Fibroblast of skin of back (primary cell): ENCODE measurements around the gene TEX55.
"Not testable (repeated sequence)": the region's sequence is repeated elsewhere in the genome, so short reads cannot be mapped to it uniquely, and the experiment has no call there.

Experiments used
- DNase-seq: peaks from one replicate; pipeline ENCODE4 v3.0.0-alpha.2; 2013

TEX55 gene

GRCh38 chr3:119160815-119161214, 14.8 kb downstream of the TEX55 start:
- DNase-seq, result no peak

- DNase-seq, result no peak
Observed at GRCh38 chr3:119161240-119161639, 15.3 kb downstream of the TEX55 start.

DNA sequence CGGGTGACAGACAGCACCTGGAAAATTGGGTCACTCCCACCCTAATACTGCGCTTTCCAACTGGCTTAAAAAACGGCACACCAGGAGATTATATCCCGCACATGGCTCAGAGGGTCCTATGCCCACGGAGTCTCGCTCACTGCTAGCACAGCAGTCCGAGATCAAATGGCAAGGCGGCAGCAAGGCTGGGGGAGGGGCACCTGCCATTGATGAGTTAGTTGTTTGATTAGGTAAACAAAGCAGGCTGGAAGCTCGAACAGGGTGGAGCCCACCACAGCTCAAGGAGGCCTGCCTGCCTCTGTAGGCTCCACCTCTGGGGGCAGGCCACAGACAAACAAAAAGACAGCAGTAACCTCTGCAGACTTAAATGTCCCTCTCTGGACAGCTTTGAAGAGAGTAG, 18.8 kb downstream of the TEX55 start:
- DNase-seq, result not testable (repeated sequence)

DNA sequence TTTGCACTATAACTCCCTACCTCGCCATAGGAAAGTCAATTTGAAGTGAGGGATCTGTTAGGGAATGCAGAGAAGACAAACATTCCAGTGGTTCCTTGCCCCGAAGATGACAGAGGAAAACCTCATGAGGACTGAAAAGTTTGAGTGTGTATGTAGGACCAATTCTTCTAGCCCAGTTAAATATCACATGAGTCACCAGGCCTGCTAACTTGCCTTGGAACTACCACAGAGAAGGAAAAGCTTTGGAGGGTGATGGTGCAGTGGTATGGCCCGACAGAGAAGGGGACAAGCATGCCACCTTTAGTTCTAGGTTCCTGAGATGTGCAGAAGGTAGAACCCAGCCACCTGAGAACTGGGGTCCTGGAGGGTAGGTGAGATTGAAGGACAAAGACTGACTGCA, 24.9 kb downstream of the TEX55 start:
- DNase-seq, result peak; percentile 46

DNA sequence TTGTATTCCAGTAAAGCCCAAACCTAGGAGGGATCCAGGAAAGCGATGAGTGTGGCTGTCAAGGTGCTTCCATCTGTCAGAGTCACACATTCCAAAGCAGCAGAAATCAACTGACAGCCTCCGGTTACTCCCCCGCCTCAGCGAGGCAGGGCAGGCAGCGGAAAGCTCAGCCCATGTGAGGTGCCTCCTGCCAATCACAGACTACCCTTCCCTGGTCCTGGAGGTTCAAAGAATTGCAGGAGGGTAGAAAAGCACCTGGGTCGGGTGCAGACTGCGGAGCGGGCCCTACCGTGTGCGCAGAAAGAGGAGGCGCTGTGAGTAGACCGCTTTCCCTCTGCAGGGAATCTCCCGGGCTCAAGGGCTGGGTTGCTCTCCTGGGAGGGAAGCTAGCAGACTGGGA, 27.4 kb downstream of the TEX55 start, which contains the start of gene UPK1B:
UPK1B (plus strand) TSS at position 274 of the 400 bp plus-strand sequence. CDS start 13,144 bp downstream, outside the sequence.
- no peak for DNase-seq

DNA sequence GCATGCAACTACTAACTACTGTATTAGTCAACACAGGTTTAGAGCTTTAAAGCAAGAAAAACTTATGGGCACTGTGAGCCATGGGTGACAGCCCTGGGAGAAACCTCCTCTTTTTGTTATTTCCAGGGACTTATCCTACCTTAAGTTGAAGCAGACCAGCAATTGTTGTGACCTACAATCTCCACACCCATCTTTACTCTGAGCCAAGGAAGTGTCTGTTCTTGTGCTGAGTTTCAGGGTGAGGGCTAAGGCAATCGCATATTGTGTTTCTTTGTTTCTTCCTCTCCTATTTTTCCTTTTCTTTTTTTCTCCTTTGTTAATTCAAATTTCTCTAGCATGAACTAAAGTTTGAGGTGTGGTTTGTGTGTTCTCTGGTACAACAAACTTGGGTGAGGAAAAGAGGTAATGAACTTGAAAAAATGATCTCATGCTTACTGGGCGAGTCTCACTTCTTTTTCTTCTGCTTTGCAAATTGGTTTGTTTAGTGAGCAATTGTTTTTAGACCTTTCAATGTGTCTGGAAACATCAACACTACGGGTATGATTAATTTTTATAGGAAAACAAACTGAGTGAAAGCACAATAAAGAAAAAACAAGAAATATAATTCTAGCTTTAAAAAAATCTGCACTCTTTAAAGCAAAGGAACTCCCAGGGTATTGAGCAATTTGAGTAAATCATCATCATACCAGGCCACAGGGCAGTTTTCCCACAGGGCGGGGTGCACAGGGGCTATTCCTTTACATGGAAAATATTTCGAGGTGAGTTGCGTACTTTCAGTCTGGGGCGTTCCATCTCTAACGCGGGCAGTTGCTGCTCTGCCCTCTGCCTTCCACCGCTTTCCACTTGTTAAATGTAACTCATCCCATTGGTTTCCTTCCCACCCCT, 30.1 kb downstream of the TEX55 start:
- peak; percentile 49 for DNase-seq

DNA sequence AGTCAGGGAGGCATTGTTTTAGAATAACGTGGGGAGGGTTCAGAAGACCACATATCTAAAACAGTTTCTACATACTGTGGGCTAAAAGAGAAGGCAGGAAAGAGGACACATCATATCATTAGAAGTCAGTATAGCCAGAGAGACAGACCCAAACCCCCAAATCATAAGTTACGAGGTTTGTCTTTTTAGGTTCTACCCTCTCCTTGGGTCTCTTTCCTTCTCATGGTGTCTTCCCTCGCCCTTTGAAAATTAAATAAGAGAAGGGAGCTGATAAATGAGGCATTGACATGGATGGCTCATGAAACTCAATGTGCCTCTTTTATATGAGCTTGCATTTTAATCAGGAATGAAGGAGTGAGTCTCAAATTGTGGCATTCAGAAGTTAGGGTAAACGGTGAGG, 30.8 kb downstream of the TEX55 start:
- DNase-seq, result no peak

DNA sequence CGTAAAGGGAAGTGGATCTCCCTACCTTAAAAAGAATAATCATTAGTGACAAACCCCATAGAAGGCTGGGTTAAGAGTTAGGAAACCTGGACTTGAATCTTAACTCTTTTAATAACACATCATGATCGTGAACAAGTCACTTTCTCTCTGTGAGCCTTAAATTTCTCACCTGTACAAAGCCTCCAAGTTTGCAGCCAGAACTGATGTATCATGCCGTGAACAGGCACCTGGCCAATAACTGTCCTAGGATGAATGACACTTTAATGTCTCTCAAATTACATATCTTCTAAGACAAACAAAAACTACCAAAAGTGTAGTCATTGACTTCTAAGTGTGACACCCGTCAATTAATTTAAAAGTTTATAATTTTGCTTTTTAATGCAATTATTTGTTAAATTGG, 31.4 kb downstream of the TEX55 start:
- no peak for DNase-seq

- DNase-seq, result peak; percentile 63
Observed at GRCh38 chr3:119181765-119182164, 35.8 kb downstream of the TEX55 start.

- DNase-seq, result no peak
Observed at GRCh38 chr3:119184111-119184510, 38.1 kb downstream of the TEX55 start.

DNA sequence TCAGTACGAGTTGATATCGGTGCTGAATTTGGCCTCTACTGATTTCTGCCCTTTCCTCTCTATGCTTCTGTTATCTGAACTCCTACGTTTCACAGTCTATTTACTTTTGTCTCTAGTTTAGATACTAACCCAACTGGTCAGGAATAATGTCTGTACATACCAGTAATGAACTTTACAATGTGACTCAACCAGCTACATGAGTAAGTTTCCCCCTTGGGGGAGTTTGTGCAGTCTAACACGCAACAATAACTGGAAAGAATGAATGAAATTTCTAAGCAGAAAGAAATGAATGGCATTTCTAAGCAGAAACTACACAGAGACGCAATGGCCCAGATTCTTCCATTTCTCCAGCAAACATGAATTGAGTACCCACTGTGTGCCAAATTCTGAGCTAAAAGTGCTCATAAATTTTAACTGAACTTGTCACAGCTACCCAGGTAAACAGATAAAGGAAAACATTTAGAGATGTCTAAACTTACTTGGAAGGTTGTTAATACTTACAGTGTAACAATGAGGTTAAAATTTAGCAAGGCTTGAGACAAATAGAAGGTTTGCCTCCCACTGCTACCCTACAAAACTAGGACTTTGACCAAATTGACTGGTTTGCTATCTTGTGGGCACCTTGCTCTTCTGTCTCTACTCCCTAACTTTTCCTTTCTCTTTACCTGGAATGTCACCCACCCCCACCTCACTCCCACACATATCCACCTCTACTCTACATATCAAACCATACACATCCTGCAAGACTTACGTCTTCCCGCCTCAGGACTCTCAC, 39.0 kb downstream of the TEX55 start:
- peak; percentile 94 for DNase-seq

GRCh38 chr3:119187266-119187665, 41.3 kb downstream of the TEX55 start:
- peak; percentile 41 for DNase-seq

DNA sequence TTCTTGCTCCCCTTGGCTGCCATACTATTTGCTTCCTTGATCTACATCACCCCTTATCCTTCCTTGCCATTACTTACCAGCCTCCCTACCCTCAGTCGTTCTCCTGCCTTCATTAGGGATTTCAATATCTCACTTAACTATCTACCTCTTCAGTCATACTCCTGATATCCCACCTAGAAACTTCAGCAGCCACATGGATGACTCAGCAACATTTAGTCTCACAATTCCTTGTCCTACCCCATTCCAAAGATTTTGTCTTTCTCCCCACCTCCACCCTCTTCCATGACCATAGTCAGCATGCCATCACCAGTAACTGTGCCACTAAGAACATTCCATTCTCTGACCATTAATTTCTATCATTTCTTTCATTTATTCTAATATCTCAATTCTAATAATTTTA, 45.8 kb downstream of the TEX55 start:
- peak; percentile 38 for DNase-seq

DNA sequence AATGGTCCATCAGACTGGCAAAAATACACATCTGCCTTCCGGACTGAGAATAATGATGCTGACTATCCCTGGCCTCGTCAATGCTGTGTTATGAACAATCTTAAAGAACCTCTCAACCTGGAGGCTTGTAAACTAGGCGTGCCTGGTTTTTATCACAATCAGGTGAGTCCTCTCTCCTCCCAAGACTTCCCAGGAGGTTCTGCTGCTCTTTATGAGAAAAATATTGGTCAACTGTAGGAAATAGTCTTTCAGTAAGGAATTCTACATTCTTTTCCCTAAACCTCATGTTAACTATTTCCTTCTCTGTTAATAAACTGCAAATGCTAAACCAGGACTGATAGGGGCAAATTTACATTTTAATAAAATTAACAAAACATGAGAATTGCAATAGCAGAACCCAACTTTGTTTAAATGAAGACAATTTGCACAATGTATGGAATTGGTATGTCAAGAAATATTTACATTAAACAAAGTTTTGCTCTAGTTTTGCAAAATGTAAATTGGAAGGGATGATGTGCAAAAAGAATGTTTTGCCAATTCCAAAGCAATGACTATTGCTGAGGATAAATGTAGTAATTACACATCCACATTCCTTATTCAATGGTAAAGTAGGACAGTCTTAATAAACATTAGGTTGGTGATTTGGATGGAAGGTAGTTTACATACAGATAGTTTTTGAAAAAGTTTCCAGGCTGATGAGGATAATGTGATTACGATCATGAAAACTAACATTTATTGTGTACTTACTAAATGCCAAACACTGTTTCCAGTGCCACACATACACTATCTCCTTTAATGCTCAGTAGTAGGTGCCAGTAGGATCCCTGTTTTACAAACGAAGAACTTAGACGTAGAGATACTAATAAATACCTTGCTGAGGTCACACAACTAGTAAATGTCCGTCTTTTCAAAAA, 48.5 kb downstream of the TEX55 start:
- peak; percentile 72 for DNase-seq

DNA sequence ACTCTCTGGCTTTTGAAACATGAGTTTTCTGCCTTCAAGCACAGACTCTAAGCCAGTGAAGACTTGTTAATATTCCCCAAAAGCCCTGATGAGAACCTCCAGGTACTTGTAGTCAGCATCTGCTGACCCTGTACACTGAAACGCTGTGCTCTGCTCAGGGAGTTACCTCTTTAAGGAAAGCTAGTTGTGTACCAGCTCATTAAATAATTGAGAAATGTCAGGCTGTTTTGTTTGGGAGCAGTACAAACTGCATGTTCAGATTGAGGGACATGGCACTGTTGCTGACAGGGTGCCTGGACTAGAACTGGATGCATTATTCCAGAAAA, 49.1 kb downstream of the TEX55 start:
- no peak for DNase-seq

DNA sequence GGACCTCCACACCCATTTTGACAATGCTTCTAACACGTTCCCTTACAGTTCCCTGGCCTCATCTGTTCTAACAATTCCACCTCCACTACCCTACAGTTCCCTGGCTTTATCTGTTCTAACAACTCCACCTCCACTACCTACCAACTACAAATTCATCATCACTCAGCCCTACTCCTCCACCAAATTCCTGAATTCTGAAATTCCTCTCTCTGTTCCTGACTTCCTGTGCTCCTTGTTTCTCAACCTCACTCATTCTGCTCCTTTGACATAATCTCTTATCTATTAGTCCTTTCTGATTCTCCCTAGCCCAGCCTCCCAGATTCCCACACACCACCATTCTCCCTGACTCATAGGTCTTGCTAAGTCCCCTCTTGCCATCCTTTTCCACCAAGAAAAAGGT, 49.9 kb downstream of the TEX55 start:
- DNase-seq, result peak; percentile 48
